Measurements from ENCODE around the gene CDH24.

Gene CDH24

DNA sequence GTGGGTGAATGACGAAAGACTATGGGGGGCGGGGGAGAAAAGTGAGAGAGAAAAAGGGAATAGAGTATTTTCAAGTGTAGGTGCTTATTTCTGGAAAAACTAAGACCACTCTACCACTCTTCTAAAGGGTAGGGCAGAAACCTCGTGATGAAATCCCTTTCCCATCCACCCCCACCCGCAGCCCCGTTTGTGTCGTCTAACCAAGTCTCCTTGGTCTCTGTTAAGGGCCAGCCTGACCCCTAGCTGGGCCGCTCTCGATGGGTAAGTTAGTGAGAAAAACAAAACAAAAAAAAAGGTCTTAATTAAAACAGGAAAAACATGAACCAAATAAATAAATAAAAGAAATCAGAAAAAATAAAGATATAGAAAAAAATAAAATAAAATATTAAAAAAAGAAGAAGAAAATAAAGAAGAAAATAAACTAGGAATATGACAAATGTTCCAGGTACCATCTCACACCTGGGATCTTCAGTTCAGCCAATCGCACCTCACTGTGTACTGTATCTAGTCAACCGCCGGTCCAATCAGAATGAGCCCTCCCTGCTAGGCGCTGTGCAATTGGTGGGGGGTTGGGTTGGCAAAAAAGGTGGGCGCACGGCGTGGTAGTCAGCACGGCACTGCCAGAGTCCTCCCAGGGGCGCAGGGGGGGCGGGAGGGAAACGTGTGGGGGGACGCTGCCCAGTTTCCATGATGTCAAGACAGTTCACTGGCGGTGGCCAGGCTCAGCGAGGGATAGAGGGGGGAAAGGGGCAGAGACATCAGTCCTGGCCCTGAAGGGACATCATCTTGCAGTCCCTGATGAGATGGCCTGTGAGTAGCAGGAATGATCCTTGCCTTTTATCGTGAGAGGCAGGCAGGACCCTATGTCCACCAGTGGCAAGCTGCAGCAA lies 9.8 kb upstream of the CDH24 start:
- H3K36me3 ChIP-seq (ENCODE audit: insufficient read depth, low read length): peaks cover 80% of the 10 kb centered on the region
- no peaks in the 10 kb centered on the region for H3K9me3 ChIP-seq (ENCODE audit: insufficient read depth, low read length, severe bottlenecking)
- H3K4me3 ChIP-seq (ENCODE audit: low read depth in 1 of 2, low read length in 2 of 2): no peak overlapping the region
- no peak for DNase-seq
- H3K27me3 ChIP-seq (ENCODE audit: insufficient read depth, low read length, poor library complexity): no peaks in the 10 kb centered on the region
- no peak overlapping the region for H3K4me2 ChIP-seq (ENCODE audit: insufficient read depth, low read length)
- 0 out of 2 replicates have a peak overlapping the region, but pooled peaks have one; percentile 5 for H3K9ac ChIP-seq (ENCODE audit: low read depth, low read length)
- TF ChIP-seq CTCF (IDR thresholded peaks at IDR 0.05; ENCODE audit: borderline replicate concordance, extremely low read depth, low read length, poor library complexity, severe bottlenecking): no peak
- TF ChIP-seq EZH2 (IDR thresholded peaks at IDR 0.05; ENCODE audit: borderline replicate concordance, low read depth, low read length, severe bottlenecking): no peak
- H2AFZ ChIP-seq (ENCODE audit: low read depth, low read length): no peak overlapping the region
- H3K79me2 ChIP-seq (ENCODE audit: insufficient read depth, low read length): peaks cover 57% of the 10 kb centered on the region
- H4K20me1 ChIP-seq (ENCODE audit: insufficient read depth, low read length): peaks cover 43% of the 10 kb centered on the region
- H3K4me1 ChIP-seq (ENCODE audit: insufficient read depth, low read length): peaks cover 32% of the 10 kb centered on the region
- no peak for ATAC-seq (ENCODE audit: insufficient read depth, low read depth)
- no peak overlapping the region for H3K27ac ChIP-seq (ENCODE audit: low read length)

- H3K4me2 ChIP-seq (ENCODE audit: insufficient read depth, low read length): no peak overlapping the region
- peaks cover 51% of the 10 kb centered on the region for H3K79me2 ChIP-seq (ENCODE audit: insufficient read depth, low read length)
- H3K27me3 ChIP-seq (ENCODE audit: insufficient read depth, low read length, poor library complexity): no peaks in the 10 kb centered on the region
- no peak for DNase-seq
- no peak overlapping the region for H3K27ac ChIP-seq (ENCODE audit: low read length)
- 0 out of 2 replicates have a peak overlapping the region, but pooled peaks have one; percentile 5 for H3K9ac ChIP-seq (ENCODE audit: low read depth, low read length)
- no peaks in the 10 kb centered on the region for H3K9me3 ChIP-seq (ENCODE audit: insufficient read depth, low read length, severe bottlenecking)
- H3K36me3 ChIP-seq (ENCODE audit: insufficient read depth, low read length): peaks cover 82% of the 10 kb centered on the region
- ATAC-seq (ENCODE audit: insufficient read depth, low read depth): no peak
- H3K4me3 ChIP-seq (ENCODE audit: low read depth in 1 of 2, low read length in 2 of 2): no peak overlapping the region
- peaks cover 43% of the 10 kb centered on the region for H4K20me1 ChIP-seq (ENCODE audit: insufficient read depth, low read length)
- TF ChIP-seq CTCF (IDR thresholded peaks at IDR 0.05; ENCODE audit: borderline replicate concordance, extremely low read depth, low read length, poor library complexity, severe bottlenecking) (no peak), EZH2 (IDR thresholded peaks at IDR 0.05; ENCODE audit: borderline replicate concordance, low read depth, low read length, severe bottlenecking) (no peak)
- H2AFZ ChIP-seq (ENCODE audit: low read depth, low read length): no peak overlapping the region
- H3K4me1 ChIP-seq (ENCODE audit: insufficient read depth, low read length): peaks cover 26% of the 10 kb centered on the region
These were observed 9.0 kb upstream of the CDH24 start for GRCh38 chr14:23066368-23066767.

DNA sequence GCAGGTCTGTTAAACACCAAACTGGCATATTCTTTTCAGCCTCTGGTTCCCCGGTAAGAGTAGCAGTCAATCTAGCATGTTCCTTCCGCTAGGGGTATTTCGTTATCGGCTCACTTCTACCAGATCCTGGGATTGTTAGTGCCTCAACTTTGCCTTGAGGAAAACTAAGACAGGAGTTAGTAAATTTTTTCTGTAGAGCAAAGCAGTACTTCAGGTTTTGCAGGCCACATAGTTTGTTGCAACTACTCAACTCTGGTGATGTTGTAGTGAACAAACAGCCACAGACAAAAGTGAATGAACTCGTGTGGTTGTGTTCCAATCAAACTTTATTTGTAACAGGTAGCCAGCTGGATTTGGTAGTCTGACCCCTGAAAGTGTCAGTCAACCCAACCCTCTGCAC lies 6.3 kb upstream of the CDH24 start:
- Histone ChIP-seq H4K20me1 (ENCODE audit: insufficient read depth, low read length) (peaks cover 39% of the 10 kb centered on the region), H3K4me2 (ENCODE audit: insufficient read depth, low read length) (no peak overlapping the region), H3K27me3 (ENCODE audit: insufficient read depth, low read length, poor library complexity) (no peaks in the 10 kb centered on the region), H3K4me1 (ENCODE audit: insufficient read depth, low read length) (peaks cover 4% of the 10 kb centered on the region), H3K9me3 (ENCODE audit: insufficient read depth, low read length, severe bottlenecking) (no peaks in the 10 kb centered on the region), H3K36me3 (ENCODE audit: insufficient read depth, low read length) (peaks cover 94% of the 10 kb centered on the region), H3K27ac (ENCODE audit: low read length) (no peak overlapping the region), H3K79me2 (ENCODE audit: insufficient read depth, low read length) (peaks cover 24% of the 10 kb centered on the region), H3K9ac (ENCODE audit: low read depth, low read length) (no peak overlapping the region), H3K4me3 (ENCODE audit: low read depth in 1 of 2, low read length in 2 of 2) (no peak overlapping the region), H2AFZ (ENCODE audit: low read depth, low read length) (no peak overlapping the region)
- TF ChIP-seq CTCF (IDR thresholded peaks at IDR 0.05; ENCODE audit: borderline replicate concordance, extremely low read depth, low read length, poor library complexity, severe bottlenecking): no peak
- no peak for TF ChIP-seq EZH2 (IDR thresholded peaks at IDR 0.05; ENCODE audit: borderline replicate concordance, low read depth, low read length, severe bottlenecking)
- DNase-seq (no peak), ATAC-seq (ENCODE audit: insufficient read depth, low read depth) (no peak)
